ENCODE measurements around the gene SPTBN1. TPM values are rescaled to one million over a fixed set of nuclear protein-coding genes. Genes with fewer than 3 reads are reported as not detected.

Gene SPTBN1
- total and polyA plus RNA-seq, 5 experiments from 2014 or later, result 15.9 to 190 (median 80.4) TPM

DNA sequence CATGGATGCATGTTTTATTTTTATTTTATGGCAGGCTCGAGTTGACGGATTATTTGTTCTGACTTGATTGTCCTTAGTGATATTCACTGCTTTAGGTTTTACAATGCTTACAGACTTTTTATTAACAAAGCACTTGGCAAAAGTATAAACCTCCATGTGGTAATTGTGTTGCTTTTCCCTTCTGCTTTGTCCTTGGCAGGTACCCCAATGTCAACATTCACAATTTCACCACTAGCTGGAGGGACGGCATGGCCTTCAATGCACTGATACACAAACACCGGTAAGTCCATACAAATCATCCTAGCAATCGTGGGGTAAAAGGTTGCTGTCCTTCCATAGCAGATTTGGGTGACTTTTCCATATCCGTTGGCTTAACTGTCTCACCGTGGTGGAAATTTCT is 161.3 kb downstream of the SPTBN1 start:
- DNase-seq (no peak), ATAC-seq (no peak)
- Mint-ChIP-seq H3K4me3 (no peak overlapping the region), H3K36me3 (peaks cover 3 to 97% (median 37%) of the 10 kb centered on the region in 3 donors), H3K27ac (peak overlapping the region in 6 of 10 donors; percentile 24 to 67 (median 48)), H3K27me3 (no peaks in the 10 kb centered on the region), H3K9me3 (no peaks in the 10 kb centered on the region), H3K4me1 (peaks cover 23 to 64% (median 46%) of the 10 kb centered on the region in 4 donors)
- POLR2A ChIA-PET, result interaction anchor here (0.6 to 1.2 kb wide), 2 partner anchors 15 to 37 kb away, joined by 3 read pairs; no protein-coding TSS in a partner anchor

DNA sequence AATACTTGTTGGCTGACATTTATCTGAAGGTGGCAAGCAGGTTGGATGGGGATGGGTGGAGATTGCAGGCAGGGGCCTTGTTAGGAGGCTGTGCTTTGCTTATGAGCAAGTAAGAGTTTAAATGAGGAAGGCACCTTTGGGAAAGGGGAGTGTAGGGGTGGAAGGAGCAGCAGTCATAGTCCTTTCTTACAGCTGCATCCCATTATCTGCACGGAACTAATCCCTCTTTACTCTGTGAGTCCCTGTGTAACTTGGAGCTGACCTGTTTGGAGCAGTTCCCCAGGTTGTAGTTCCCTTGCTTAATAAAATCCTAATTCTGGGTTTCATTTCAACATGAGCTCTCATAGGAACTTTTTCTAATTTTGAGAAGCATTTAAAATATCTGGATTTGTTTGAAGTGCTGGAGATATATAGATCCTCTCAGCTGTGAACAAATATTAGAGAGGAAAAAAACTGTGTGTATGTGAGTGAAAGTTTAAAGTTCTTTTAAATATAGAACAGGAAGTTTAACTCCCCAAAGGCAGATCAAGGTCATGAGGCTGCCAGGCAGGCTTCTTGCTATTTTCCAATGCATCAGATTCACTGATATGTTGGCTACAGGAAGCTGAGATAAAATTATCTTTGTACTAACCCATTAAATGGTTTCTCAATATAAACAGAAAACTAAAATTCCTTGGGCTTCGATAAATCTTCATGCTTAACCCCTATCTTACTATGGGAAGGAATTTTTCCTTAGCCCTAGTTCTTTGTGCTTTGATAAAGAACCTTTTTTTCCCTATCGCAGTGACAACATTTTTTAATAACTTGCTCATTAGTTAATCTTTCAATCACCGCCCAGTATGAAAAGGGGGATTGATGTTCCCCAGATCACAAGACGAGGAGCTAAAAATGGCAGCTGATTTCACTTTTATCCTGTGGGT is 162.8 kb downstream of the SPTBN1 start:
- H3K4me3 Mint-ChIP-seq, result peak overlapping the region in 8 of 10 donors; percentile 8 to 59 (median 48)
- H3K27me3 Mint-ChIP-seq, result no peaks in the 10 kb centered on the region
- POLR2A ChIA-PET, result interaction anchor here (0.8 to 3.8 kb wide), 5 partner anchors 14 to 87 kb away, joined by 3 to 24 read pairs (median 3); no protein-coding TSS in a partner anchor
- peak overlapping the region; percentile 36 to 94 (median 84) for H3K27ac Mint-ChIP-seq
- no peak for DNase-seq
- H3K4me1 Mint-ChIP-seq, result peaks cover 19 to 52% (median 34%) of the 10 kb centered on the region in 4 donors
- H3K36me3 Mint-ChIP-seq, result peaks cover 6 to 97% (median 39%) of the 10 kb centered on the region in 3 donors
- peak; percentile 44 to 46 for ATAC-seq
- no peaks in the 10 kb centered on the region for H3K9me3 Mint-ChIP-seq

DNA sequence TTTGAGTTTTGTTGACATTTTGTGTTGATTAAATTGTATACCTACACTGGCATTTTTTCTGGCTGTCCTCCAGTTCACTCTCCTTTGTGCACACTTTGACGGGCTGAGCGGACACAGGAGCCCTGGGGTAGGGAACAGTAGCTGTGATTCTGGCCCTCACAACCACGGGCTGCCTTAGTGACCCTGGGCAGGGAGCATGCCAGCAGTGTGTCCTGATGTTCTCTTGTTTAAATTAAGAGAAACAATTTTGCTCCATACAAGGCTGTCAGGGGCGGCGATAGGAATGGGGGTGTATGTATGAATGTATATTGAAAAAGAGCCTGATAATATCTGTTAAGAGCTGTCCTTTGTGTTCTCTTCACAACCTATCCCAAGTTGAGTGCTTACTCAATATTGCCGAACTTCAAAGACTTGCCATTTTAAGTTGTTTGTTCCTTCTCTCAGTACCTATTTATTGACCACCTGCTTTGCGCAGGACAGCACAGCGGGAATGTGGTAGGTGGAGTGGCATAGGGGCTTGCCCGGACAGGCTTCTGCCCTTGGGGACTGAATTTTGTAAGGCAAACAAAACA is 163.6 kb downstream of the SPTBN1 start:
- peak overlapping the region in 9 of 10 donors; percentile 63 to 94 (median 84) for H3K27ac Mint-ChIP-seq
- no peaks in the 10 kb centered on the region for H3K27me3 Mint-ChIP-seq
- DNase-seq (no peak), ATAC-seq (no peak)
- POLR2A ChIA-PET, result interaction anchor here (1.5 to 3.8 kb wide), 3 partner anchors 15 to 61 kb away, joined by 3 to 24 read pairs (median 5); no protein-coding TSS in a partner anchor
- H3K4me3 Mint-ChIP-seq, result no peak overlapping the region
- H3K4me1 Mint-ChIP-seq, result peaks cover 17 to 51% (median 33%) of the 10 kb centered on the region in 4 donors
- no peaks in the 10 kb centered on the region for H3K9me3 Mint-ChIP-seq
- peaks cover 6 to 97% (median 41%) of the 10 kb centered on the region in 3 donors for H3K36me3 Mint-ChIP-seq

DNA sequence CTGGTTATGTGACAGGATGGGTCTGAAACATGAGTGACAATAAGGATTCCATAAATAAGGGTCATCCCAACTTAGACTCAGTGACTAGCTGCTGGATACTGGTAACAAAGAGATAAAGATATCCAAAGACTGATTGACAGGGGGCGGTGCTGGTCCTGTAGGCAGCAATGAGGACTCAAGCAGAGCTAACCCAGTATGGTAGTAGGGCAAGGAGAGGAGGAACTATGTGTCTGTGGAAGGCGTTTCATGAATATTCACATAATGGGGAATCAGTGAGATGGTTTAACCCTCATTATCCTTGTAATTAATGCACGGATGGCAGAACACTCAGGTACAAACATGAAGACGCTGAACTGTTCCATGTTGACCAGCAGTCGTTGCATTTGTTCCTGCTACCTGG is 164.8 kb downstream of the SPTBN1 start:
- Mint-ChIP-seq H3K9me3 (no peaks in the 10 kb centered on the region), H3K27me3 (no peaks in the 10 kb centered on the region), H3K27ac (peak overlapping the region in 9 of 10 donors; percentile 11 to 84 (median 67)), H3K4me1 (peaks cover 17 to 47% (median 32%) of the 10 kb centered on the region in 4 donors), H3K4me3 (no peak overlapping the region), H3K36me3 (peaks cover 6 to 99% (median 47%) of the 10 kb centered on the region in 3 donors)
- no peak for DNase-seq
- POLR2A ChIA-PET, result interaction anchor here (1.0 to 3.8 kb wide), 2 partner anchors 46 to 62 kb away, joined by 3 to 24 read pairs; no protein-coding TSS in a partner anchor
- no peak for ATAC-seq

DNA sequence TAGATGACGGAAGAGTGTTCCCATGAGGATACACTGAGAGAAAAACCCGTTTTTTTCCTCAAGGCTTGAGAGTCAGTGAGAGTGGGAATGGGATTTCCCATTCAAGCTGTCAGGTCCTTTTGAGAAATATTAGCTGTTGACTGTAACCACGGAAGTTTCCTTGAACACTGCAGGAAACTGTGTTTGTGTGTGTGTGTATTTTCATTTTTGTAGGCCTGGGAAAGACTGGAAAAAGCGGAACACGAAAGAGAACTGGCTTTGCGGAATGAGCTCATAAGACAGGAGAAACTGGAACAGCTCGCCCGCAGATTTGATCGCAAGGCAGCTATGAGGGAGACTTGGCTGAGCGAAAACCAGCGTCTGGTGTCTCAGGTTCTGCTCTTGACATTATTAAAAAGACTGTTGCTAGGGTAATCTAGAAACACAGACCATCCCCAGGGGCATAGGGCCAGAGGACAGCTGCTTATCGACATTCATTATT is 168.5 kb downstream of the SPTBN1 start:
- H3K27me3 Mint-ChIP-seq, result no peaks in the 10 kb centered on the region
- peaks cover 8 to 17% (median 15%) of the 10 kb centered on the region in 4 donors for H3K4me1 Mint-ChIP-seq
- POLR2A ChIA-PET, result interaction anchor here (0.6 to 0.9 kb wide), 4 partner anchors 27 to 64 kb away, joined by 3 to 6 read pairs (median 4); no protein-coding TSS in a partner anchor
- no peak overlapping the region for H3K4me3 Mint-ChIP-seq
- DNase-seq, result no peak
- H3K27ac Mint-ChIP-seq, result peak overlapping the region in 4 of 10 donors; percentile 15 to 81 (median 39)
- no peaks in the 10 kb centered on the region for H3K9me3 Mint-ChIP-seq
- no peak for ATAC-seq
- peaks cover 11 to 100% (median 45%) of the 10 kb centered on the region in 3 donors for H3K36me3 Mint-ChIP-seq

DNA sequence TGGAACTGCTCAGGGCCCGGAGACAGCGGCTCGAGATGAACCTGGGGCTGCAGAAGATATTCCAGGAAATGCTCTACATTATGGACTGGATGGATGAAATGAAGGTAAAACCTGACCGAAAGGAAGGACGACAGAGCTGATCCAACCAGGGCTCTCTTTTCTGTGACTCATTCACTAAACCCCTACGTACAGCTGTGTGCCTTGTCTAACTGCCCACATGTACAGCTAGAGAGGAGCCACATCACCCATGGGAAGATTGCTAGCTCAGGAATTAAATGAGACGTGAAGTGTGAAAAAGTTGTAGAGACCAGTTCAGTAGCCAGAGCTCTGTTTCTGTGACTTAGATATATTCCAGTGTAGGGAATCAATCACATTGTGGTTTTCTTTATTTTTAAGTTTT is 170.0 kb downstream of the SPTBN1 start:
- no peak for DNase-seq
- H3K27me3 Mint-ChIP-seq, result no peaks in the 10 kb centered on the region
- peaks cover 1 to 9% (median 4%) of the 10 kb centered on the region in 4 donors for H3K4me1 Mint-ChIP-seq
- POLR2A ChIA-PET, result interaction anchor here (0.8 kb wide), 1 partner anchor 21 kb away, joined by 3 read pairs; no protein-coding TSS in a partner anchor
- no peaks in the 10 kb centered on the region for H3K9me3 Mint-ChIP-seq
- no peak overlapping the region for H3K4me3 Mint-ChIP-seq
- ATAC-seq, result no peak
- peaks cover 11 to 100% (median 45%) of the 10 kb centered on the region in 3 donors for H3K36me3 Mint-ChIP-seq
- peak overlapping the region in 8 of 10 donors; percentile 55 to 80 (median 70) for H3K27ac Mint-ChIP-seq

DNA sequence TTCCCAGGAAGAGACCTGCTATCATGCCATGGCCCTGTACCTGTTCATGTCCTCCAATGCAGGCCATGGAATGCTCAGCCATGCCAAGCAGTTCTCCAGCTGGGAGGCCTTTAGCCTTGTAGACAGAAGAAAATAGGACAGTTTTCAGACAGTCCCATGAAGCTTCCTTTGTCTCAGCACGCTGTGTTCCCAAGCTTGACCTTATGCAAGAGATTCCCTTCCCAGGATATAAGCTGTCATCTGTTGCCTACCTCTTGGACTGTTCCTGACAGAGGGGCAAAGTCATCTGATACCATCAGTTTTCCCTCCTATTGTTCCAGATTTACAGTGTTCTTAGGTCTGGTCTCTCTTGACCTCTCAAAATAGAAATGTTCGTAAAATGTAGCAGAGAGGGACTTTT is 170.8 kb downstream of the SPTBN1 start:
- ATAC-seq (no peak), DNase-seq (no peak)
- H3K4me1 Mint-ChIP-seq, result peaks cover 0 to 10% (median 3%) of the 10 kb centered on the region in 4 donors
- POLR2A ChIA-PET, result no interaction called here
- peak overlapping the region in 7 of 10 donors; percentile 9 to 77 (median 48) for H3K27ac Mint-ChIP-seq
- peaks cover 11 to 100% (median 44%) of the 10 kb centered on the region in 3 donors for H3K36me3 Mint-ChIP-seq
- H3K27me3 Mint-ChIP-seq, result no peaks in the 10 kb centered on the region
- no peak overlapping the region for H3K4me3 Mint-ChIP-seq
- H3K9me3 Mint-ChIP-seq, result no peaks in the 10 kb centered on the region

DNA sequence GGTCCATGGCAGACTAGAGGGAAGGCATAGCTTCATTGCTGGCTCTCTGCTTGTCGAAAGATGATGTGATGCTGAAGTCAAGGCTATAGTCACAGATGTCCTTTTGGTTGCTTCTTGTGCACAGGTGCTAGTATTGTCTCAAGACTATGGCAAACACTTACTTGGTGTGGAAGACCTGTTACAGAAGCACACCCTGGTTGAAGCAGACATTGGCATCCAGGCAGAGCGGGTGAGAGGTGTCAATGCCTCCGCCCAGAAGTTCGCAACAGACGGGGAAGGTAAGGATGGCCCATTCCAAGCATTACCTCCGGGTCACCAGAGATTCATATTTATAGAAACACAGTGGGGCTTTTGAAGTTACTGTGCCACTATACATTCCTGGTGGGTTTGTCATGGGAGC is 171.8 kb downstream of the SPTBN1 start:
- no peaks in the 10 kb centered on the region for H3K27me3 Mint-ChIP-seq
- peaks cover 5 to 100% (median 45%) of the 10 kb centered on the region in 3 donors for H3K36me3 Mint-ChIP-seq
- no peaks in the 10 kb centered on the region for H3K9me3 Mint-ChIP-seq
- no peak for DNase-seq
- H3K4me3 Mint-ChIP-seq, result no peak overlapping the region
- no peak for ATAC-seq
- POLR2A ChIA-PET, result no interaction called here
- H3K4me1 Mint-ChIP-seq, result peaks cover 6 to 14% (median 8%) of the 10 kb centered on the region in 4 donors
- peak overlapping the region in 3 of 10 donors; percentile 60 to 75 (median 65) for H3K27ac Mint-ChIP-seq

DNA sequence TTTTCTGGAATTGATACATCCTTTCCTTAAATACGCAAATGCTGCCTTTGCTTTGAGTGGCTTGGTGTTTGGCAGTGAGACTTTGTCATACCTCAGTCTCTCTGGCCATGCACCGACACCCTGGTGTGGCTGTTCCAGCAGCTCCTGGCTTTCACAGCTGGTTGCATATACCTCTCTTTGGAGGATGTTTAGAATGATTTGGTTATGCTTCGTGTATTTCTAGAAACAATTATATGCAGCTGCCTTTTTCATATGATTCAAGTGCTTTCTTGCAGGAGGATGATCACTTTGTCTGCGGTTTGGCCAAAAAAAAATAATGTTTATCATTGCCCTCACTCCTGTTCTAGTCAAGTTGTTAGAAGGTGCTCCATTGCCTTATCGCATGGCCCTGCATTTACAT is 172.3 kb downstream of the SPTBN1 start:
- H3K4me1 Mint-ChIP-seq, result peaks cover 9 to 16% (median 12%) of the 10 kb centered on the region in 4 donors
- DNase-seq (no peak), ATAC-seq (no peak)
- H3K4me3 Mint-ChIP-seq, result no peak overlapping the region
- H3K9me3 Mint-ChIP-seq, result no peaks in the 10 kb centered on the region
- H3K27me3 Mint-ChIP-seq, result no peaks in the 10 kb centered on the region
- POLR2A ChIA-PET, result no interaction called here
- H3K27ac Mint-ChIP-seq, result peak overlapping the region in 2 of 10 donors; percentile 33 to 76
- peaks cover 5 to 100% (median 44%) of the 10 kb centered on the region in 3 donors for H3K36me3 Mint-ChIP-seq

DNA sequence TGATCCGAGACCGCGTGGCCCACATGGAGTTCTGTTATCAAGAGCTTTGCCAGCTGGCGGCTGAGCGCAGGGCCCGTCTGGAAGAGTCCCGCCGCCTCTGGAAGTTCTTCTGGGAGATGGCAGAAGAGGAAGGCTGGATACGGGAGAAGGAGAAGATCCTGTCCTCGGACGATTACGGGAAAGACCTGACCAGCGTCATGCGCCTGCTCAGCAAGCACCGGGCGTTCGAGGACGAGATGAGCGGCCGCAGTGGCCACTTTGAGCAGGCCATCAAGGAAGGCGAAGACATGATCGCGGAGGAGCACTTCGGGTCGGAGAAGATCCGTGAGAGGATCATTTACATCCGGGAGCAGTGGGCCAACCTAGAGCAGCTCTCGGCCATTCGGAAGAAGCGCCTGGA is 172.8 kb downstream of the SPTBN1 start:
- H3K4me3 Mint-ChIP-seq, result peak overlapping the region in 2 of 10 donors; percentile 6 to 14
- DNase-seq (no peak), ATAC-seq (no peak)
- H3K9me3 Mint-ChIP-seq, result no peaks in the 10 kb centered on the region
- no peaks in the 10 kb centered on the region for H3K27me3 Mint-ChIP-seq
- POLR2A ChIA-PET, result no interaction called here
- peaks cover 11 to 17% (median 16%) of the 10 kb centered on the region in 4 donors for H3K4me1 Mint-ChIP-seq
- peaks cover 5 to 99% (median 41%) of the 10 kb centered on the region in 3 donors for H3K36me3 Mint-ChIP-seq
- H3K27ac Mint-ChIP-seq, result peak overlapping the region in 2 of 10 donors; percentile 57 to 76

DNA sequence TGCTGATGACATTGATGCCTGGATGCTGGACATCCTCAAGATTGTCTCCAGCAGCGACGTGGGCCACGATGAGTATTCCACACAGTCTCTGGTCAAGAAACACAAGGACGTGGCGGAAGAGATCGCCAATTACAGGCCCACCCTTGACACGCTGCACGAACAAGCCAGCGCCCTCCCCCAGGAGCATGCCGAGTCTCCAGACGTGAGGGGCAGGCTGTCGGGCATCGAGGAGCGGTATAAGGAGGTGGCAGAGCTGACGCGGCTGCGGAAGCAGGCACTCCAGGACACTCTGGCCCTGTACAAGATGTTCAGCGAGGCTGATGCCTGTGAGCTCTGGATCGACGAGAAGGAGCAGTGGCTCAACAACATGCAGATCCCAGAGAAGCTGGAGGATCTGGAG is 173.3 kb downstream of the SPTBN1 start:
- Mint-ChIP-seq H3K4me3 (no peak overlapping the region), H3K27me3 (no peaks in the 10 kb centered on the region), H3K4me1 (peaks cover 15 to 22% (median 19%) of the 10 kb centered on the region in 4 donors), H3K36me3 (peaks cover 6 to 99% (median 41%) of the 10 kb centered on the region in 3 donors), H3K9me3 (no peaks in the 10 kb centered on the region), H3K27ac (peak overlapping the region in 1 of 10 donors; percentile 4)
- POLR2A ChIA-PET, result no interaction called here
- ATAC-seq, result no peak
- no peak for DNase-seq
